NCI-H524 treated with DMSO at 0.1 percent for 48 hours (cell line): ENCODE data around the gene LAPTM5.

ENCODE experiments used
- DNase-seq: peaks from one replicate; lab custom pipeline; 2025; lab: John Stamatoyannopoulos, UW

The LAPTM5 gene

DNA sequence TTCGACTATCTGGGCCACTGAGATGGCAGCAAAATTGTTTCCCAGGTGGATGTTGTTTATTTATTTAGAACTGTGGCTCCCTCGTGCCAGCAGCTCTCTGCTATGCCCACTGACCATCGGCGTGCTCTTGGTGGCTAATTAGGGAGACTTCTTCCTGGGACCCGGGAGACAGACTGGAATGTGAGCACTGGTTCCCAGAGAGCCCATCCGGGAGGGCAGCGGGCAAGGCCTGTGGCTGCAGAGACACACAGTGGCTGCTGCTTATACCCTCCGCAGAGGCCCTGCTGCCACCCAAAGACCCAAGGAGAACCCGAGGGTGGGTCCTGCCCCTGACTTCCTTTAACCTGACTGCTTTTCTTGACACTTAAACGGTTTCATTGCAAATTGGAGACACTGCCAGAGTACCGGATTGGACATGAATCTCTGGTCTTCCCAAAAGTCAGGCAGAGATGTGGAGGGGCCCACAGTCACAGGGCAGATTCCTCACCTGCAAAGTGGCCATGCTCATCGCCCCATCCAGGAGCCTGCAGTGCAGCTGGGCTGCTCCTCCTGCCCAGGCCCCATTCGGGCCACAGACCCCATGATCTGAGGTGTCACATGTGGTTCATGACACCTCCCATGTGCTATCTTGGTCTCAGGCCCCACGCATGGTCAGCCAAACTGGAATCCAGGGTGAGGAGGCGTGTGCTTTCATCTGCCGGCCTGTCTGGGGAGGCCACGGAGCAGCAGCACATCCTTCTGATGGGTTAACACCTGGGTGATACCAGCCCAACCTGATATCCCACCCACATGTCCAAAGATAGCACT, 28.5 kb downstream of the LAPTM5 start:
- DNase-seq, result no peak

DNA sequence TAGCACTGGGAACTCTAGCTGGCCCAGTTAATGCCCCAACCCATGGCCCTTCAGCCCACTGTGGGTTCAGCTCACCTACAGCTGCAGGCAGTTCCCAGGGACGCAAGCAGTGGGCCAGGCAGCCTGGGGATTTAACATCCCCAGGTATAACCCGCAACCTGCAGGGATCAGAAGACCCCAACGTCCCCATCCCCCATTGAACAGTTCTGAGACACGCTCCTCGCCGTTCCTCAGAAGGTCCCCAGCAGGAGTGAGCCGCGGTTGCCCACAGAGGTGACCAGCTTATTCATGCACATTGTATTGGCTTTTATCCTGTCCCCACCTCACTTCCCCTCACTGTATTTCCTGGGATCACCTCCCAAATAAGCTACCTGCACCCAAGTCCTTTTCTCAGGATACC, 29.2 kb downstream of the LAPTM5 start:
- no peak for DNase-seq

- DNase-seq, result no peak
Measured at GRCh38 chr1:30727824-30728223, 29.8 kb downstream of the LAPTM5 start.

DNA sequence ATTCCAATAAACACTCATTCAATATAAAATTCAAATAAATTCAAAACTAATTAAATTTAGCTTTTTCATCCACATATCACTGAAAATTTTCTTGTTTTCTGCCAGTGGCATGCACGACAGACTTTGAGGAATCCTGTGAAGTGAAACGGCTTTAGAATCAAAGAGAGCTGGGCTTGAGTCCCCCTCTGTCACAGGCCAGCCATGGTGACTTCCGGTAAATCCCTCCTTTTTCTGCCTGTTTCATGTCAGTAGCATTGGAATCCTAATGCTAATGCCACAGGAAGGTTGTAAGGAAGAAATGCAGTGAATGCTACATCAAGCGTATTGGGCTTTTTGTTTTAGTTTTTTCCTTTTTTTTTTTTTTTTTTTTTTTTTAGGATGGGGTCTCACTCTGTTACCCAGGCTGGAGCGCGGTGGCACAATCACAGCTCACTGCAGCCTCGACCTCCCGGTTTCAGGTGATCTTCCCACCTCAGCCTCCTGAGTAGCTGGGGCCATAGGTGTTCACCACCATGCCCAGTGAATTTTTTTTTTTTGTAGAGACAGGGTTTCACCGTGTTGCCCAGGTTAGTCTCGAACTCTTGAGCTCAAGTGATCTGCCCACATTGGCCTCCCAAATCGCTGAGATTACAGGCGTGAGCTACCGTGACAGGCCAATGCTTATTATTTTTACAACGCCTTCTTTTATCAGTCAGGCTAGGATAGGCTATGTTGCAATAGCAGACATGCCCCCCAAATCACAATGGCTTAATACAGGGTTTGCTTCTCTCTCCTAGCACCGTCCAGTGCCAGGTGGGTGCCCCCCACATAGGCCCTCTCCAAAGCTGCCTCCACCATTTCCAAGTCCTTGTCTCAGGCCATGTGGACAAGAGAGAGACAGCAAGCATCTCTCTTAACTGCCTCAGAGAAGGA, 30.5 kb downstream of the LAPTM5 start:
- no peak for DNase-seq

- no peak for DNase-seq
Measured at GRCh38 chr1:30726236-30726635, 31.3 kb downstream of the LAPTM5 start.

DNA sequence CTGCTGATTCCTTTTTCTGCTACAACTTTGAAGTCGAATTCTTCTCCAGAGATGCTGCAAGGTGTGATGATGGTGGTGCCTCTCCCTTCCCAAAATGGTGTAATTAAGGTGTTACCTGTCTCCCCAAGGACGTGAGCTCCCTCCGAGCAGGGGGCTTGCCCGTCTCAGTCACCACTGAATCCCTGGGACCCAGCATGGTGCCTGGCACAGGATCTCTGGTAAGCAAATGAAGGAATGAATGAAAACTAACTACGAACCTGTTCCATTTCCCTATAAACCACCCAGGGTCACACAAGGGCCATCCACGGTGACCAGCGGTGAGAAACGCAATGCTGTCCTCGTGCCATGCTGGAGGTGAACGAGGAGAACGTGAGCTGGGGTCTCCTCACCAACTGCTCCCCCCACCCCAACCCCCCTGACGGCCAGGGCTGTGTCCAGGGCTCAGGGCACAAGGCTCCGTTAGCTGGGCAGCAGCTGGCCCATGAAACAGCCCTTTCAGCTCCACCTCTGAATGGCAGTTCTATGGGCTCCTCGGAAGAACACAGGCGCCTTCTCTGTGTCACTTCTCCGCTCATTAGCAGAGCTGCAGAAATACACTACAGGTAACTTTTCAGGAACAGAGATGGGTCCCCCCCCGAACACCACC, 32.0 kb downstream of the LAPTM5 start:
- no peak for DNase-seq

DNA sequence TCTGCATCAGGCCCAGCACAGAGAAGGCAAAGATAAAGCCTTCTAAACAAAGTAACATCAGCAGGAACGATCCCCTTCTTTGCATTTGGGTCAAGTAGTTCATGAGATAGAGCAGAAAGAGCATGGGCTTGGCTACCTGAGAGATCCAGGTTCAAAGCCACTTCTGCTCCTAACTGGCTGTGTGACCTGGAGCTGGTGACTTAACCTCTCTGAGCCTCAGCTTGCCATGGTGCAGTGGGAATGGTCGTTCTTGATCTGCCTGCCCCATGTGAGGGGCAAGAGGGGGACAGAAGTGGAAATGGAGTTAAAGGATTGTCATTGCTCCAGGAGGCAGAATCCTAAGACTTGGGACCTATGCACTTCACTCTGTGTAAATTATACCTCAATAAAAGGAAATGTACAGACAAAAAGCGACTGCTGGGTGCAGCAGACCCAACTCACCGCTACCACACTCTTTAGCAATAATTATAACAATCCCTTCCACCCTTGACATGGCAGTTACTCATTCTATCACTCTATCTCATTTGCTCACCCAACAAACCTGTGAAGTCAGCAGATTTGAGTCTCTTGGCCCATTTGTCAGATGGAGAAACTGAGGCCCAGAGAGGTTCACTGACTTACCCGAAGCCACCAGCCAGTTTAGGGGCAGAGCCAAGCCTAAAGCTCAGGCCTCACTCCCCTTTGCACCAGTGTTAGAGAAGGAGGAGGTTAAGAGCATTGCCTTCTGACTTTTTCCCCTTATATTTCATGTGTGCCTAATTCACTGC, 32.7 kb downstream of the LAPTM5 start:
- DNase-seq, result no peak

GRCh38 chr1:30724175-30724574, 33.4 kb downstream of the LAPTM5 start:
- DNase-seq, result no peak

GRCh38 chr1:30723331-30723755, 34.2 kb downstream of the LAPTM5 start, which contains the start of gene MATN1:
TSS of gene MATN1 (minus strand) at chr1:30723585. CDS start at chr1:30723551, 34 bp downstream.
- DNase-seq, result no peak

DNA sequence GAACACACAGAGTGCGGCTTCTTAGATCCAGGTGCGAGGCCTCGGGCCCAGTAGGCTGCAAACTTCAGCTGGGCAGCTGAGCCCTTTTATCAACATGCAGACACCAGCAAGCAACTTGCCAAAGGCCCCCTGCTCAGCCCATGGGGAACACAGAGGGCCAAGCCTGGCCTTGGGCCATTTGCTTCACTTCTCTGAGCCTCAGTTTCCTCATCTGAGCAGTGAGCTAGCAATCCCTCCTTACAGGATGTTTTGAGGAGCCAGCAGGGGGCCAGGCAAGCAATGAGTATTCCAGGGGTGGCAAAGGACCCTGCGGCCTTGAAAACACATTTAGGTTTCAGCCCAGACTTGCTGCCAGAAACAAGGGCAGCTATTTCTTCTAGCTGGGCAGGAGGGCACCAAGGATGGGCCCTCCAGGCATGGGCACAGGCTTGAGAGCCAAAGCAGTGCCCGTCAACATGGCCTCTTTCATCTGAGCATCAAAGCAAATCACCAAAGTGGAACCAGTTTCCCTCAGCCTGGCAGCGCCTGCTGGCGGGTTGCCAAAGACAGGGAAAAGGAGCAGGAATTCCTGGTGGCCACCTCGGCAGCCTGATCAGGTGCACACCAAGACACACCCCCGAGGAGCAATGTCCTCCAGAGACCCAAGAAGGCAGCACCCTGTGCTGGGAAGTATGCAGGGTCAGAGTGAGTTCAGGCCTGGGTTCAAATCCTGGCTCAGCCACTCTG, 35.6 kb downstream of the LAPTM5 start:
- no peak for DNase-seq

DNA sequence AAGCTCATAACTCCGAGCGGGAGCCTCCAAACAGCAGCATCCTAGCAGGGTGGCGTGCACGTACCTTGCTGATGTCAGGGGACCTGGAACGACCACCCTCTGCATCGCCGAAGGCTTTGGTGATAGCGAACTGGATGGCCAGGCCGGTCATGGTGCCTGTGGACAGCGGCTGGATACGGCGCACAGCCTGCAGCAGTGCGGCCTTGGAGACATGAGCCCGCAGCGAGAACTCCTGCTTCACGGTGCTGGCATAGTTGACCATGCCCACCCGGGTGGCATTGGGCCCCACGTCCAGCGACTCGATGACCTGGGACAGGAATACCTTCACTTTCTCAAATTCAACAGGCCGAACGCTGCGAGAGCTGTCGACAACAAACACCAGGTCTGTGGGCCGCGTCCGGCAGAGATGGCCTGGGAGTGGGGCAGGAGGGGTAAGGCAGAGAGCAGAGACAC, 36.2 kb downstream of the LAPTM5 start:
- no peak for DNase-seq

GRCh38 chr1:30720271-30721223, 37.0 kb downstream of the LAPTM5 start:
- no peak for DNase-seq

DNA sequence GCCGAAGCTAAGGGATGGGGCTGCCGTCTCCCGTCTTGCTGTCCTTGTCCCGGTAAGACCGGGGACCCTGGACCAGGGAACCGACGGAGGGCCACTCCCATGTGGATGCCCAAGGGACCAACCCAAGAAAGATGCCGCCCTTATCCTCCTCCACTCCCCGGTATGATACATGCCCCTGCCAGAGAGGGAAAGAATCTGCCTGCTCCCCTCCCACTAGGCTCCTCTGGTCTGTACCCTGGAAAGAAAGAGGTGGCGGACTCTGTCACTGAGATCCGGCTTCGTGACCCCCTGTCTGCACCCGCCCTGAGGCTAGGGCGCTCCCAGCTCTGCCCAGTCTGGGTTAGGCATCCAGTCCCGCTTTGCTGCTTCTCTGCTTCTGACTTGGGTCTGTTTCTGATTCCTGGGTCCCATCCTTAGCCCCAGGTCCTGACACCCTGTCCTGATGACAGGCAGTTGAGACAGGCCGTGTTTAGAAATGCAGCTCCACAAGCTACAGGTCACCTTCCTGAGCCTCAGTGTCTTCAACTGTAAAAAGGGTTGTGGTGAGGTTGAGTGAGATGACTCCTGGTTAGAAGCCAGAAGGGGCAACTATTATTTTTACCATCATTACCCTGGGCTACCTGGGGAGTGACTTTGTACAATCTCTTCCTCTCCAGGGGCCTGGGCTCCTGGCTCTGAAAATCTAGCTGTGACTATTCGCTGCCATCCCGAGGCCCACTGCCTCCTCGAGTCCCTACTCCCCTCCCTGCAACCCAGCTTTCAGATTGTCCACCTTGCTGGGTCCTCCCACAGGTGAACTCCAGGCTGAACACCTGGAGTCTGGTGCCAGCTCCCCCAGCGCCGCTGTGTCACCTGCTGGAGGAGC, 37.9 kb downstream of the LAPTM5 start:
- DNase-seq, result no peak

DNA sequence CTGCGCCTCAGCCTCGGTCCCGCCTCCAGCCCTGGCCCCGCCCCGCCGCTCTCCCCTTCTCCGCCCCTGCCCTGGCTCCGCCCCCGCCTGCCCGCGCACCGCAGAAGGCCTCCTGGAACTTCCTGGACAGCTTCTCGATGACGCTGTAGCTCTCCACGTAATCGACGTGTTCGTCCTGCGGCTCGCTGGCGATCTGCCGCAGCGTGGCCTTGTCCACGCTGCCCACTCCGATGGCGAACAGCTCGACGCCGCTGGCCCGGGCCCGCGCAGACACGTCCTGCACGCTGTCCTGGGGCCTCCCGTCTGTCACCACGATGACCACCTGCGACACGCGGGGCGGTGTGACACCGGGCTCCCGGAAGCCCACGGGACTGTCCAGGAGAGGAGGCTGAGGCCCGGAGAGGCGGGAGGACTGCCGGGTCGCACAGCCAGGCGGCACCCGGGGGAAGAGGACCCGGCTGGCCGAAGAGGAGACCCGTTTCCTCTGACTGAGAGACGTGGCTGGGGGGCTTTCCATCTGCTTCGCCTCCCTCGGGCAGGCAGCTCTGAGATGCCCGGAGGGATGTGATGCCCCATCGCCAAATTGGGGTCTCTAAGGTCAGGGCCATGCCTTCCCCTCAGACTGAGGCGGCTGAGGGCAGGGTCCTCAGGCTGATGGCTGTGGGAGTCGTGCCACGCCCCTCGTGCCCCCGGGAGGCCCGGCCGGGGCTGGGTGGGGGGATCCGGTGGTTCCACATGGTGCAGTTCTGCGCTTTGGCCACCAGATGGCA, 38.8 kb downstream of the LAPTM5 start:
- DNase-seq, result no peak

GRCh38 chr1:30718091-30718635, 39.4 kb downstream of the LAPTM5 start:
- DNase-seq, result peak; percentile 83

DNA sequence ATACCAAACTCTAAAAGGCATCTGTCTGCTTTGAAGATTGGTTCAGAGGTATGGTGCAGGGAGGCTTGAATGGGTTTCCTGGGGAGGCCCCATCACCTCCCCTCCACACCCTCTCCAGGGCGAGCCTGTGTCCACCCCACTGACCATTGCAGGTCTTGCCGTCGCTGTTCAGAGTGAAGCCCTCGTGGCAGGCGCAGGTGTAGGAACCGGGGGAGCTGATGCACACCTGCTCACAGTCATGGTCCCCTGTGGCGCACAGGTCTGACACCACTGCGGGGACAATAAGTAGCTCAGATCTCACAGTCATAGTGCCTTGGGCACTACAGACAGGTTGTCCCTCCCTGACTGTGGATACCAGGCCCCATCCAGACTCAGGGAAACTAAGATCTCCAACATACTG, 40.9 kb downstream of the LAPTM5 start:
- DNase-seq, result no peak

DNA sequence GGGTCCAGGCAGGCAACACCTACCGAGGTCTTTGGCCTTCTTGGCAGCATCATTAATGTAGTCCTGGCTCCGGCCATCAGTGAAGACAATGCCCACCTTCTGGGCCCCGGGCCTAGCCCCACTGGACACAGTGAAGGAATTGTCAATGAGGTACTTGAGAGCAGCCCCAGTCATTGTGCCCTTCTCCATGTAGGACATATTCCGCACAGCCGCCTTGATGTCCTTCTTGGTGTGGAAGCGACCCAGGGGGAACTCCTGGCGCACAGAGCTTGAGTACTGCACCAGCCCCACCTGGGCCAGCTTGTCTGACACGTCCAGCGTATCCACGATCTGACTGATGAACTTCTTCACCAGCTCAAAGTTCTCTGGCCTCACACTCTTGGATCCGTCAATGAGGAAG, 41.7 kb downstream of the LAPTM5 start:
- DNase-seq, result no peak

DNA sequence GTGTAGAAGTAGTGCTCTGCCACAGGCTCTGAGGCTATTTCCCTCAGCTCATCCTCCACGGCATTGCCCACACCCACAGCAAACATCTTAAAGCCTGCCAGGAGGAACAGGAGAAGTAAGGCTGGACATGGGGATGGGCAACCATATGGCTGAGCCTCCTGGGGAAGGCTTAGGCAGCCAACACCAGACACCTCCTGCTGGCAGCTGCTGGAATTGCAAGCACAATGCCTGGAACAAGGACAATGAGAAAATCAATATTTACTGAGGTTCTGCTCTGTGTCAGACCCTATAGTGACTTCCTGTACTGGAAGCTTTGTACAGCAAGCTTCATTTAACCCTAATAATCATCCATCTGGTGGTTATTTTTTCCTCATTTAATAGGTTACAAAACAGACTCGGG, 42.4 kb downstream of the LAPTM5 start:
- no peak for DNase-seq
